WERI-Rb-1 (cell line): ENCODE results near the gene SCCPDH.

Source experiments
- DNase-seq: peaks from one replicate; pipeline ENCODE4 v3.0.0-alpha.2; 2020
- H3K27ac ChIP-seq: fragments of 250-450 bp; sonication (Bioruptor Pico); 2 replicates; pipeline ENCODE4 v1.5.1; 2020; ENCODE audit warnings: mild to moderate bottlenecking, moderate library complexity
- H3K27me3 ChIP-seq: fragments of 250-450 bp; sonication (Bioruptor Pico); 2 replicates; pipeline ENCODE4 v1.5.1; 2021; ENCODE audit warnings: mild to moderate bottlenecking, low read depth, moderate library complexity; ENCODE audit not compliant: insufficient read depth, severe bottlenecking
- H3K36me3 ChIP-seq: fragments of 250-450 bp; sonication (Bioruptor Pico); 2 replicates; pipeline ENCODE4 v1.5.1; 2020; ENCODE audit warnings: mild to moderate bottlenecking, moderate library complexity
- H3K4me3 ChIP-seq: 2 replicates; pipeline ENCODE4 v1.5.1; 2011; ENCODE audit warnings: low read depth, mild to moderate bottlenecking, control low read depth, low read length
- H3K9me3 ChIP-seq: fragments of 250-450 bp; sonication (Bioruptor Pico); 2 replicates; pipeline ENCODE4 v1.5.1; 2021; ENCODE audit warnings: mild to moderate bottlenecking, moderate library complexity; ENCODE audit not compliant: severe bottlenecking
- CTCF ChIP-seq: IDR thresholded peaks from 2 replicates; pipeline ENCODE4 v1.5.1; 2011; ENCODE audit warnings: low read depth, mild to moderate bottlenecking, control low read depth, inconsistent platforms, low read length

Gene SCCPDH

GRCh38 chr1:246748867-246749266 is 24.7 kb downstream of the SCCPDH start:
- H3K9me3 ChIP-seq = peaks cover 9% of the 10 kb centered on the region
- no peak overlapping the region for H3K27ac ChIP-seq
- TF ChIP-seq CTCF = no peak
- no peak overlapping the region for H3K4me3 ChIP-seq
- H3K27me3 ChIP-seq = no peaks in the 10 kb centered on the region
- H3K36me3 ChIP-seq = peaks cover 40% of the 10 kb centered on the region
- DNase-seq = no peak

DNA sequence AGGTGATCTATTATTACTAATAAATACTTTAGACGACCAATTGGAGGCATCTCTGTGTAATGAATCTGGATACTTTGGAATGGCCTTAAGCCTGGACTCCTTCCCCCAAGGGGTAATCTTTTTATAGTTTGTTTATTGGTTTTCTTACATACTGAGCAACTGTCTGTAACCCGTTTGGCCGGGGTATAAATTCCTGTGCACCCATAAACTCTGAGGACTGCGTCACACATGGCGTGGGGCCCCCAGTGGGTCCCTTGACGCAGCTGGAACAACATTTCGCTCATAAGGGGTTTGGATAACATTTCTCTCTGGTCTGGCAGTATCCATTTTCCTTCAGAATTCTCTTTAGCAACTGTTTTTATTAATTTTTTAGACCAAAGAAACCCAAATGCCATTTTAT is 26.5 kb downstream of the SCCPDH start:
- peaks cover 23% of the 10 kb centered on the region for H3K36me3 ChIP-seq
- peaks cover 9% of the 10 kb centered on the region for H3K9me3 ChIP-seq
- H3K27ac ChIP-seq = no peak overlapping the region; the same call in 1 of the 2 replicates
- H3K4me3 ChIP-seq = no peak overlapping the region
- no peak for TF ChIP-seq CTCF
- no peaks in the 10 kb centered on the region for H3K27me3 ChIP-seq
- DNase-seq = no peak

GRCh38 chr1:246753670-246754535 is 29.7 kb downstream of the SCCPDH start:
- H3K4me3 ChIP-seq = no peak overlapping the region
- peaks cover 2% of the 10 kb centered on the region for H3K36me3 ChIP-seq
- peak; percentile 88 for DNase-seq
- no peaks in the 10 kb centered on the region for H3K27me3 ChIP-seq
- peak overlapping the region; percentile 78 for H3K27ac ChIP-seq
- peak; percentile 90 for TF ChIP-seq CTCF
- H3K9me3 ChIP-seq = no peaks in the 10 kb centered on the region

DNA sequence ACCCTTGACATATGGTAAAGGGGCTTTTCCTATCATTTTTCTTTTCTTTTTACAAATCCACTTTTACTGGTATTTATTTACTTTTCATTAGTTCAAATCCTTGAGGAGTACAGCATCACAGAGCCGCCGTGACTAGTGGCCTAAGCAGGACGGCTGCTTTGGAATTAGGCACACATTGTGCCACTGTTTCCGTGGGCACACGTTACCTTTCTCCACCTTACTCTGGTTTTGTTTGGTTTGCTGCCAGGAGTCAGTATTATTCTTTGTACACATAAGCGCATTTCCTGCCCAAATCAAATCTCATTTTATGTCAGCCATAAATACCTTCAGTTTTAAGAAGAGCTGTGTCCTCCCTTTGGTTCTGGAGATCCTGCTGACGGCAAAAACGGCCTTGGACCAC is 31.2 kb downstream of the SCCPDH start:
- no peak for DNase-seq
- H3K27me3 ChIP-seq = no peaks in the 10 kb centered on the region
- H3K4me3 ChIP-seq = no peak overlapping the region
- H3K36me3 ChIP-seq = peaks cover 15% of the 10 kb centered on the region
- H3K27ac ChIP-seq = no peak overlapping the region
- H3K9me3 ChIP-seq = no peaks in the 10 kb centered on the region
- no peak for TF ChIP-seq CTCF

DNA sequence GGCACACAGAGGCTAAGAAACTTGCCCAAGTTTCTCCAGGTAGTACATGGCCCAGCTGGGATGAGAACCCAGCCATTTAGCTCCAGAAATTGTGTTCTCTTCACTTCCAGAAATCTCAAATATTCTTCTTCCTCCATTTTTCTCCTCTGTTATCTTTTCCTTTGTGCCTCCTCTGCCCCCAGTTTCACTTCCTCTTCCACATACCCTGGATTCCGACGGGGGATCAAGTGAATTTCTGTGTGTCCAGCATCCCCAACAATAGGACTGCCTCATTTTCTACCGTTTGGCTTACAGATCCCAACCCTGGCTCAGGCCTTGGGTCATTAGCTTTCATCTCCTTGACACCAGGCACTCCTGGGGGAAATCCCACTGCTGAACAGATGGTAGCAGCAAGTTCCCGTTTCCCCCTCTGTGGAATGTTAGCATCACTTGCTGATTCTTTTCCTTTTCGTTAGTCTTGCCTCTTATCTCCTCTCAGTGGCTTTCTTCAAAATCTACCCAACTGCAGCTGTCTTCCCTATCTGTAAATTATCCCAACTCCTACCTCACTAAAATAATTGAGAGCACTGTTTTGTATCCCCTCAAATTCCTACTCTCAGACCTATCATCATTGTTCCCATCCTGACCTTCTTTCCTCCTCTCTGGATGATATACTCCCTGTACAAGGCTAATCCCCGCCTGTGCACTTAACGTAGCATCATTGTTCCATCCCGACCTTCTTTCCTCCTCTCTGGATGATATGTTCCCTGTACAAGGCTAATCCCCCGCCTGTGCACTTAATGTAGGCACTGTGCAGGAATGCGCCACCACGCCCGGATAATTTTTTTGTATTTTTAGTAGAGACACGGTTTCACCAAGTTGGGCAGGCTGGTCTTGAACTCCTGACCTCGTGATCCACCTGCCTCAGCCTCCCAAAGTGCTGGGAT is 36.5 kb downstream of the SCCPDH start:
- TF ChIP-seq CTCF = peak; percentile 5; the same call in 1 of the 2 replicates
- Histone ChIP-seq H3K27me3 (no peaks in the 10 kb centered on the region), H3K4me3 (no peak overlapping the region), H3K27ac (peak overlapping the region; percentile 56), H3K9me3 (no peaks in the 10 kb centered on the region), H3K36me3 (peaks cover 56% of the 10 kb centered on the region)
- peak; percentile 84 for DNase-seq
